Eye (tissue), 1 donor: ENCODE measurements around the gene GCNT4.

Source experiments
- DNase-seq: peaks from one replicate; pipeline ENCODE4 v3.0.0-alpha.2; 2015

GCNT4 gene

DNA sequence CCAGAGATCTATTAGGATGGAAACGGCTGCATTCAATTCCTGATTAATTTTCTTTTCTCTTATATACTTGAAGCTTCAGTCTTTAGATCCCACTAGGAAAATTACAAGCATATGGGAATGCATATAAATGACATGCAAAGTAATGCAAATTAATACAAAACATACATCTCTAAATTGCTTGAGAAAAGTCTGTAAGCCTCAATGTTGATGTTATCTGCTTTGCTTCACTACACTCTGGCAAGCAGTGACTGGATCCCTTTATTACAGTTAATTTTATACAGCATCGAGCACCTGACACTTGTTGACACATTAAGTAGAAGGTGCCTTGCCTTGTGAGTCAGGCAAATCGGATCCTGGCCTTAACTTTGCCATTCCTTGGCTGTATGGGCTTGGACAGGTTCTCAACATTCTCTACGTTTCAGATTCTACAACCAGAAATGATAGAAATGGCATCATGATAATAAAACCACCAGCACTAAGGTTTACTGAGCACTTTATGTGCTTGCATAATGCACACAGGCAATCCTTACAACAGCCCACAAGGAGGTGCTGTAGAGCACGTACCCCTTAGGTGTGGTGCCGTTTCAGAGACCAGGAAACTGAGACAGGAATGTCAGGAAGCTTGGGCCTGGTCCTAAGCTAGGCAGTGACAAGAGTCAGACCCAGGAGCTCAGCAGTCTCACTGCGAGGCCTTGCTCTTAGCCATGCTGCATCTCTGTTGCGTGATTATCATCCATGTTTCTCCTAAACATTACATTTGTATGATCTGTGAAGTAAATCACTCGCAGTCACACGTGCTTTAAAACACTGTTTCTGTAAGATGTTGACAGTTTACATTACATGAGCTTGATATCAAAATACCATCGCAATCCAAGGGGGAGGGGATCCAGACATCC, 2.7 kb downstream of the GCNT4 start:
- peak; percentile 61 for DNase-seq

DNA sequence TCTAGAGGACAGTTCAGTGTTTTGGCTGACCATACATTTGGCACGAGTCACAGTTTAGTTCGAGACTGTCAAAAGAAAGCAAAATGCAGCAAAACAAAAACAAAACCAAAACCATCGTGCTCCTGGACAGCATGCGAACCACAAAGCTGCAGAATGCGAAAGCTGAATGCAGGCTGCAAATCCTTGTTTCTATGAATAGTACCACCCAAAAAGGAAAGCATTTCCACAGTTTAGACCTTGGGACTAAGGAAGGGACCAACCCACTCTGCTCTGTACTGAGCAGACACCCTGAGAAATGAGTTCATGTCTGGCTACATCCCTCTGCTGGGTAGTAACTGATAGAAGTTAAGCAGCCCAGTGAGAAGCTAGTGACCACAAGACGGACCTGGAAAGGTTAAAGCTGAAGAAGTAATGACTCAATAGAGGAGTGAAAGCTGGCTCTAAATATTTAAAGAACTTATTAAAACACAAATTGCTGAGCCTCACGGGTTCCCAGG, 3.9 kb downstream of the GCNT4 start:
- no peak for DNase-seq

DNA sequence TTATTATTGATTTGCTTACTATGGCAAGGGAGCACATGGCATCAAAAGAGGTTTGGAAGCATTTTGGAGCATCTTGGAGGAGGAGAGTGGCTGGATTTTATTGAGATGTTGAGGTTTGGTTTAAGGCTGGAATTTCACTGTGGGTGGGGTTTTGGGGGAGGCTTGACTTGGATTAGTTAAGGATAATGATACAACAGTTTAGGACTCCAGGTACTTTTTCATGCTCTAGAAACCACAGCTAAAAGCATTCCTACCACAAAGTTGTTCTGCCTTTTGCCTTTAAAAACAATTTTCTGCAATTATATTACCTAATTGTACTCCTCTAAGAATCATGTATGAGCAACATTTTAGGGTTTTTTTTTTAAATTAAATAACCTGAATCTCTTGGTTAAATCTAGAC, 5.0 kb downstream of the GCNT4 start:
- DNase-seq = no peak

- DNase-seq = no peak
Measured at GRCh38 chr5:75046366-75047142, 5.8 kb downstream of the GCNT4 start.

DNA sequence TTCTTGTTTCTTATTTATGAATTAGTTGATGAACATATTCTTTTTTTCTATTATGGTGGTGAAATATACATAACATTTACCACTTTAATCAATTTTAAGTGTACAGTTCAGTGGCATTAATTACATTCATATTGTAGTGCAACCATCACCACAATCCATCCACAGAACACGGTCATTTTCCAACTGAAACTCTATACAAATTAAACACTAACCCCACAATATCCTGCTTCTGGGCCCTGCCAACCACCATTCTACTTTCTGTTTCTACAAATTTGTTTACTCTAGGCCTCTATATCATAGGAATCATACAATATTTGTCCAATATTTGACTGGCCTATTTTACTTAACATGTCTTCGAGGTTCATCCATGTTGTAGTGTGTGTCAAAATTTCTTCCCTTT, 7.3 kb downstream of the GCNT4 start:
- no peak for DNase-seq

DNA sequence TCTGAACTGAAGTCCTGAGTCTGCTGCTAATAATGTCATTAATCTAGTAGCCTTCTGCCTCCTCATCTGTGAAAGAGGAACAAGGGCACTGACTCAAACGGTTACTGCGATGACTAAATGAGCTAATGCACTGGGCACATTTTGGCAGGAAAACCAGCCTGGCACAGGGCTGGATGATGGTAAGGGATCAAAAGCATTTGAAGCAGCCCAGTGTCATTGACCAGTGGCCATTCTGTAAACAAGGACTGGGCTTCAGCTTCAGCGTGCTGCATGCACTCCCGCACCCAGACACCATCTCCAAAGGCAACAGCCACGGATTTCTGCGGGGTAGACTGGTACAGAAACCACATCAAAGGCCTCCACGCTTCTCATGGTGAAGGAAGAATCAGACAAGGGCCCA, 8.0 kb downstream of the GCNT4 start:
- DNase-seq = no peak

DNA sequence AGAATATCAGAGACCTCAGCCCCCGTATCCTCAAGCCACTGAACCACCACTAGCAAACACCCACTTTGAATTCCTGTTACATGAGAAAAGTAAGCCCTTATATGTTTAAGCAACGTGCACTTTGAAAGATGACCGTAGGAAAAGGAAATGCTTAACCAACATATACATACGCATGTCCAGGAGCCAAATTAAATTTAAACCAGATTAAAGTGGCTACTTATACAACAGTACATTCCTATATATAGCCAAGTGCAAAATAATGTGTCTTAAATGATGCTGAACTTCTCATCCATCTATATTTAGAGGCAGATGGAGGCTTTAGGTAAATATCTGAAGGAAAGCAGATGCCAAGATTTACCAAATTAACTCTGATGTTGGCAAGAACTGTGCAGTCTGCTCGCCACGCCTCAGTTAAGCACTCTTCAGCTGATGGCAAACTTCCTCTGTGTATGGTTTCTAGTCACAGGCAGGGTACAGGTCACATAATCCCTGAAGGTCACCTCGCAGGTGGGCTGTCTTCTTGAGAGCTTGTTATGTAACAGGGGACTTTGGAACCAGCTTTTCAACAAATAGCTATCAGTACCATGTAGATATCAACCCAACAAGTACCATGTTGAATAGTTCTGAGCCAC, 8.6 kb downstream of the GCNT4 start:
- no peak for DNase-seq

GRCh38 chr5:75042522-75042921, 9.8 kb downstream of the GCNT4 start:
- no peak for DNase-seq

DNA sequence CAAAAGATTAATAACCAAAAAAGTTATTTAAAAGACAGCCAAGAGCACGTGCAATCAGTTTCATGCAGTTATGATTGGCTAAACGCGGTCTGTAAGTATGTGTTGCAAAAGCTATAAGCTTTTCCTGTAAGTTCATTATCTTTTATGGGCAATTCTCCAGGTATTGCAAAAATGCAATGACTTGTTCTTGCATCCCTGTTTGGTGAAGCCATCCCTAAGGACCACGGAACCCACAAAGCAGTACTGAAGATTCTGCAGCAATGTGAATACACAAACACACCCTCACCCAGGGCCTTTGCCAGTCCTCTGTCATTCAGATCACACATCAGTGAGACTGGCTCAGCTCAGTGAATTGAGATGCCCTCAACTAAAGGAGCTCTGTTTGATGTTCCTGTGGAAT, 11.4 kb downstream of the GCNT4 start:
- DNase-seq = no peak

DNA sequence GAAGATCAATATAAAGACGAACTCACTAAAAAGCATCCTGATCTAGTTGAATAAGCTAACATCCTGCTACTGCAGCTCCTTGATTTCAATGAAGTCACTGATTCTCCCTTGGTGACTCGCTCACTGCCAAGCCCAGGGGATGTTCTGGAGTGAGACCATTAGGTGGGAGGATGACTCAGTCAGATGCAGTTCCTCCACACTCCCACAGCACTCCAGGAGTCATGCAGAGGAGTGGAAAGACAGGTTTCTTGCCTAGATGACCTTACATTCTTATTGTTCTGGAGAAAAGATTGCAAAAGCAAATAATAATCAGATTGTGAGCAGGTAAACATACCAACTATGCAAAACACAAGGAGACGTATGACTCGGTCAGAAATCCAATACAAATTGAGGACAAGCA, 15.3 kb downstream of the GCNT4 start:
- DNase-seq = no peak

GRCh38 chr5:75034137-75034739, 18.1 kb downstream of the GCNT4 start:
- no peak for DNase-seq

- DNase-seq = no peak
Measured at GRCh38 chr5:75031366-75031765, 21.0 kb downstream of the GCNT4 start.

- DNase-seq = no peak
Measured at GRCh38 chr5:75028090-75028489, 24.3 kb downstream of the GCNT4 start.

DNA sequence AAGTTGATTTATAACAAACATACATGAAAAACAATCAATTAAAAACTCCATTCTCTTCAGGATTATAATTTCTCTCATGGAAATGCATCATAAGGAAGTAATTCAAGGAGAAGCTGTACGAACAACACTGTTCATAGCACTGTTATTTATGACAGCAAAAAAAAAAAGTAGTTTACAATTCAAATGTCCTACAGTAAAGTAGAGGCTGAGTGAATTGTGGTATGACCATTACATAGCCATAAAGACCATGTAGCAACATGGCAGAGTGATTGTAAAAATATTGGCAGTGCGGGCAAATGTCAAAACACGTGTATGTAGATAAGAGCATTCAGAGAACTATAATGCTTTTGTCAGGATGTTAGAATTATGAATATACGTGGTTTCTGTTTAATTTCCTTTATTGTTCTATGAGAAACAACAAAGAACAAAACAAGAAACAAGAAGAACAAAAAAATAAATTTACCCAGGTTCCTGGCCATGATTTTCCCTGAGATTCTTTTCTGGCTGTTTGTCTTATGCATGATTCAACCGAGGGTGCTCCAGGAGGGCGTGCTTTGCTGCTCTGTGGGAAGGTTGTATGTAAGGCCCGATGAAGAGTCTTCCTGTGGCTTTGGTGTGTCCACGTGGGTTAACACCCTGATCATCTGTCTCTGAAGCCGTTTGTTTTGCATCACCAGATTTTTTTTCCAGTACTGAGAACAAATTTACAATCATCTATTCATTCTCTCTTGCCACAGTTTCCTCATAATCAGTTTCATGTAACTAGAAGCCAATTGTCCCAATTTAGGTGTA, 28.8 kb downstream of the GCNT4 start:
- DNase-seq = no peak

GRCh38 chr5:75021800-75022199, 30.6 kb downstream of the GCNT4 start:
- DNase-seq = no peak

DNA sequence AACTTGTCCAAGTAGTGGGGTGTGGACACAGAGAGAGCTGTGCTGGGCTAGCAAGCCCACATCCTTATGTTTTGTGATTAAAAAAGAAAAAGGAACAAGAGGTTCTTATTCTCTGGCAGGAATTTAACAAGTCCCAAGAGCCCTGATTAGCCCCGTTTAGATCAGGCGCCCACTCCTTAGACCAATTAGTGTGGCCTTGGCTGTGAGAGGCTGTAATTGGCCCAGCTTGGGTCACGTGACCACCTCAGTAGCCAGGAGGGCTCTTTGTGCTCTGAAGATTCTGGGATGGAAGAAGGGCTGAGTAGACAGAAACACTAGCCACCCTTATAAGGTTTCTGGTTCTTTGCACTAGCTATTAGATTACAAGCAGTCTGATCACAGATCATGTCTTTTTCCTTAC, 31.1 kb downstream of the GCNT4 start:
- no peak for DNase-seq

DNA sequence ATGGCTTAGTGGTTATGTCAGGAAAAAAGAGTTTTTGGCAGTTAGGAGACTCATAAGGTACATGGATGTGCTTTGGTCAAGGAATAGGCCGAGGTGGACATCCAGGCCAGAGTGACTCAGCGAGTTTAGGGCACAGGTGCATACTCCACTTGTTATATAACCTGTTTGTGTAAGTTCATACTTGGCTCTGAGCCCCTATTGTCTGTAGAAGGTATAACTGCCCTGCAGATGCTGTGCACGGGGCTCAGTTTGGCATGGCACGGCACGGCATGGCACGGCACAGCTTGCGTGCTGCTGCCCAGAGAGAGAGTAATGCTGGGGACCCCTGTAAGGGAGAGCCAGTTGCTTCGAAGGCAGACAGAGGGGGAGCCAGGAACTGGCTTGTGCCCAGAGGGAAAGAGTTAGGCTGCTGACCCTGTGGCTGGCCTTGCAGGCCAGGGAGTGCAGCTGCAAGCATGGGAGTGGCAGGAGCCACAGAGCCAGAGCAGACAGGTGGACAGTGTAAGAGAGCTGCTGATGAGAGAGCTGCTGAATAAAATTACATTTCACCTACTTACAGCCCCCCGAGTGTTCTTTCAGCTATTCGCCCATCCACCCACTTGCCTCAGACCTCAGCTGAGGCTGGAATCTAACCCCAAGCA, 32.2 kb downstream of the GCNT4 start:
- DNase-seq = no peak

DNA sequence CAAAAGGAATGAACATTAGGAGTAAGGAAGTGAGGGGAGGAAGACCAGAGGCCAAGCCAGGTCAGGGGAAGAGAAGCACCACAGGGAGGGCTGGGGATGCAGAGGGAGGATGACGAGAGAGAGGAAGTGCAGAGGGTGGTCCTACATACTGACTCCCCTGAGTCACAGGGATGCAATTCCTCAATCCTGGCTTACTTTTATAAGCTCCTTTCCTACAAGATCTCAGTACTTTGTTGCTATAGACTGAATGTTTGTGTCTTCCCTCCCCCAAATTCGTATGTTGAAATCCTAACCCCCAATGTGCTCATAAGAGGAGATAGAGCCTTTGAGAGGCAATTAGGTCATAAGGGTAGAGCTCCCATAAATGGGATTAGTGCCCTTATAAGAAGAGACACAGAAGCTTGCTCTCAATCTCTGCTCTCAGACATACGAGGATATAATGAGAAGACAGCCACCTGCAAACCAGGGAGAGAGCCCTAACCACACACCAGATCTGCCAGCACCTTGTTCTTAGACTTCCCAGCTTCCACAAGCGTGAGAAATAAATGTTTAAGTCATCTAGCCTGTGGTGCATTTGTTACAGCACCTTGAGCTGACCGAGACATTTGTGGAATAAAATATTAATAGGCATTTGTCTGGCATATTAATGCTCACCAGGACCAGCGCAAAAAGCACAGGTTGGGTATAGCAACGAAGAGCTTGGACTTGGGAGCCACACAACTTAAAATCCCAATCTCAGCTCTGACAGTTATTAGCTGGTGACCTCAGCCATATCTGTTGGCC, 33.4 kb downstream of the GCNT4 start:
- DNase-seq = no peak

DNA sequence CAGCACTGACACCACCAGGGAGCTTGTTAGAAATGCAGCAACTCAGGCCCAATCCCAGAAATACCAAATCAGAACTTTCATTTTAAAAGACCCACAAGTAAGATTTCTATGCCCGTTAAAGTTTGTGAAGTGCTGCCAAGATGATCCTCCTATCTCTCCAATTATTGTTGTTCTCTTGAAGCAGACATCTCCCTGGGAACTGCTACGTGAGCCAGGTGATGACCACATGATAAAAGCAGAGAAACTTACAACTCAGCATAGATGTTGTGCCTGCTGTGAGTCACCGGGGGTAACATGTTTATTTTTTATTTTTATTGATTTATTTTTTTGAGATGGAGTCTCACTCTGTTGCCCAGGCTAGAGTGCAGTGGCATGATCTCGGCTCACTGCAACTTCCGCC, 34.4 kb downstream of the GCNT4 start:
- DNase-seq = no peak

DNA sequence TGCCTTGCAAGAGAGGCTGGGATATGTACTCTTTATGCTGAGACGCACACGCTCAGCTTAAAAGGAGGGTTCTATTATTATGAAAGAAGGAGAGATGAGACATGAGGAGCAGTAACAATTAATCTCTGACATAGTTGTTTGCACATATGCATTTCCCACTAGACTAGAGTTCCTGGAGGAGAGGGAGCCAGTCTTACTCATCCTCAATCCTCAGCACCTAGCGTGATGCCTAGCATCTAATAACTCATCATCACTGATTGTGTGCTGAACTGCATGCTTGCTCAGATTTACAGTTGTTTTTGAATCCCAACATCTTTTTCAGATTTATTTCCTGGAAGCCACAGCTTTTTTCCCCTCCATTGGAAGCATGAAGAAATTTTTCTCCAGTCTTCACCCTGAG, 35.5 kb downstream of the GCNT4 start:
- DNase-seq = peak; percentile 24

DNA sequence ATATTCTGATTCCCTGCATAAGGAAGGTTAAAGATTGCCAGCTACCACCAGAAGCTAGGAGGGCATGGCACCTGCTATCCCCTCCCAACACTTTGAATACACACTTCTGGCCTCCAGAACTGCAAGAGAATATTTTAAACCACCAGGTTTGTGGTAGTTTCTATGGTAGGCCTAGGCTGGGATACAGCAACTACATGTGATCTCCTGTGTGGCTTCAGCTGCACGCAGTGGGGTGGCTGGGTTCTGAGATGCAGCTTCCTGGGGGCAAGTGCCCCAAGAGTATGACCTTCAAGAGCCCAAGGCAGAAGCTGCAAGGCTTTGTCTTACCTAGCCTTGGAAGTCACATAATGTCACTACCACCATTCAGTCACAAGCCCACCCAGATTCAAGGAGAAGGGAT, 39.6 kb downstream of the GCNT4 start:
- no peak for DNase-seq
